GM12891 (cell line): ENCODE results near the gene PCDH9.

Source experiments
- PAX5 ChIP-seq: IDR thresholded peaks from 2 replicates; pipeline ENCODE4 v1.6.1; 2011; ENCODE audit warnings: low read length, moderate library complexity, mild to moderate bottlenecking; ENCODE audit not compliant: insufficient read depth, severe bottlenecking
- POLR2A ChIP-seq: IDR thresholded peaks from 2 replicates; pipeline ENCODE4 v1.6.1; 2011; ENCODE audit warnings: low read depth, low read length, control low read depth

GRCh38 chr13:66660468-66660813, 569.7 kb downstream of the PCDH9 start:
- no peak for TF ChIP-seq POLR2A
- TF ChIP-seq PAX5, result no peak
